ENCODE data around the gene GALR3. TPM values are rescaled to one million over a fixed set of nuclear protein-coding genes. Genes with fewer than 3 reads are reported as not detected.

The GALR3 gene
- polyA plus RNA-seq, 1 experiment, result not detected

GRCh38 chr22:37862570-37863325, 39.6 kb downstream of the GALR3 start:
- POLR2A ChIA-PET, result interaction anchor here (0.6 to 1.6 kb wide), 5 partner anchors 18 to 332 kb away, joined by 3 to 15 read pairs (median 5); no protein-coding TSS in a partner anchor
- no peaks in the 10 kb centered on the region for H3K9me3 ChIP-seq (ENCODE audit: control insufficient read depth, insufficient read depth, low read length)
- CTCF ChIA-PET, result interaction anchor here (0.6 to 3.9 kb wide), 39 partner anchors 9 to 1541 kb away, joined by 3 to 133 read pairs (median 5); partner anchors contain the start of genes ANKRD54, GALR3 and GCAT
- no peak for TF ChIP-seq CTCF (IDR thresholded peaks at IDR 0.05; ENCODE audit: low read depth, low read length)
- no peaks in the 10 kb centered on the region for H3K27me3 ChIP-seq (ENCODE audit: control insufficient read depth, insufficient read depth, low read length)
- DNase-seq (ENCODE audit: low read depth, low spot score), result no peak
- no peak overlapping the region for H3K4me3 ChIP-seq (ENCODE audit: low read depth, low read length)
- no peak overlapping the region for H3K27ac ChIP-seq (ENCODE audit: low read depth, low read length)

- TF ChIP-seq CTCF (IDR thresholded peaks at IDR 0.05; ENCODE audit: low read depth, low read length), result no peak
- no peak overlapping the region for H3K27ac ChIP-seq (ENCODE audit: low read depth, low read length)
- CTCF ChIA-PET, result interaction anchor here (1.3 kb wide), 1 partner anchor 48 kb away, joined by 9 read pairs; no protein-coding TSS in a partner anchor
- H3K9me3 ChIP-seq (ENCODE audit: control insufficient read depth, insufficient read depth, low read length), result no peaks in the 10 kb centered on the region
- POLR2A ChIA-PET, result no interaction called here
- no peak for DNase-seq (ENCODE audit: low read depth, low spot score)
- no peaks in the 10 kb centered on the region for H3K27me3 ChIP-seq (ENCODE audit: control insufficient read depth, insufficient read depth, low read length)
- H3K4me3 ChIP-seq (ENCODE audit: low read depth, low read length), result no peak overlapping the region
Measured at GRCh38 chr22:37865510-37865909, 42.3 kb downstream of the GALR3 start.

GRCh38 chr22:37870273-37870672, 47.1 kb downstream of the GALR3 start:
- DNase-seq (ENCODE audit: low read depth, low spot score), result no peak
- TF ChIP-seq CTCF (IDR thresholded peaks at IDR 0.05; ENCODE audit: low read depth, low read length), result no peak
- POLR2A ChIA-PET, result interaction anchor here (0.5 kb wide), 1 partner anchor 11 kb away, joined by 3 read pairs; no protein-coding TSS in a partner anchor

More at GRCh38 chr22:37870273-37870672, 47.1 kb downstream of the GALR3 start:
- Histone ChIP-seq H3K4me3 (ENCODE audit: low read depth, low read length) (no peak overlapping the region), H3K9me3 (ENCODE audit: control insufficient read depth, insufficient read depth, low read length) (no peaks in the 10 kb centered on the region), H3K27ac (ENCODE audit: low read depth, low read length) (peak overlapping the region; percentile 21), H3K27me3 (ENCODE audit: control insufficient read depth, insufficient read depth, low read length) (no peaks in the 10 kb centered on the region)
- CTCF ChIA-PET, result no interaction called here

Small RNA genes lying within 50 kb of the gene (small RNA-seq; reads per million reads assigned to genes)
- 1.9 reads per million for gene MIR659 (ENCODE audit: insufficient read length, low read depth)

Other genes with a start within 250 kb of the GALR3 start
- not detected in 2 replicates for gene LGALS2, start 243.3 kb upstream of the GALR3 start, polyA plus RNA-seq (2011; rRNA removed)
- 24.7 and 26.1 TPM in 2 replicates for gene GGA1, start 214.5 kb upstream of the GALR3 start, polyA plus RNA-seq (2011; rRNA removed)
- gene SH3BP1, start 183.7 kb upstream of the GALR3 start, polyA plus RNA-seq (2011; rRNA removed), result 8.4 and 11.3 TPM in 2 replicates
- 11.7 and 17.7 TPM in 2 replicates for gene PDXP, start 164.7 kb upstream of the GALR3 start, polyA plus RNA-seq (2011; rRNA removed)
- 5,926 and 7,935 TPM in 2 replicates for gene LGALS1, start 147.7 kb upstream of the GALR3 start, polyA plus RNA-seq (2011; rRNA removed)
- gene NOL12, start 137.0 kb upstream of the GALR3 start, polyA plus RNA-seq (2011; rRNA removed), result 10.4 and 11.8 TPM in 2 replicates
- gene TRIOBP, start 126.3 kb upstream of the GALR3 start, polyA plus RNA-seq (2011; rRNA removed), result 37.0 and 76.4 TPM in 2 replicates
- 8.9 and 13.2 TPM in 2 replicates for gene GCAT, start 15.4 kb upstream of the GALR3 start, polyA plus RNA-seq (2011; rRNA removed)
- 11.2 and 13.8 TPM in 2 replicates for gene ANKRD54, start 21.0 kb downstream of the GALR3 start, polyA plus RNA-seq (2011; rRNA removed)
- gene EIF3L, start 26.0 kb downstream of the GALR3 start, polyA plus RNA-seq (2011; rRNA removed), result 833 and 867 TPM in 2 replicates
- 12.1 and 12.9 TPM in 2 replicates for gene MICALL1, start 82.9 kb downstream of the GALR3 start, polyA plus RNA-seq (2011; rRNA removed)
- 0.45 and 0.55 TPM in 2 replicates for gene C22orf23, start 130.2 kb downstream of the GALR3 start, polyA plus RNA-seq (2011; rRNA removed)
- gene POLR2F, start 130.3 kb downstream of the GALR3 start, polyA plus RNA-seq (2011; rRNA removed), result 87.4 and 89.8 TPM in 2 replicates
- gene SOX10, start 161.2 kb downstream of the GALR3 start, polyA plus RNA-seq (2011; rRNA removed), result not detected in 2 replicates
- 10.5 and 11.5 TPM in 2 replicates for gene PICK1, start 234.0 kb downstream of the GALR3 start, polyA plus RNA-seq (2011; rRNA removed)

Data from AG04450 (cell line).